Cardiac muscle cell (in vitro differentiated cells and primary cell): ENCODE data around the gene GOLGA8K. TPM values are rescaled to one million over a fixed set of nuclear protein-coding genes. Genes with fewer than 3 reads are reported as not detected.
"Not testable (repeated sequence)": the region's sequence is repeated elsewhere in the genome, so short reads cannot be mapped to it uniquely, and the experiment has no call there.

Experiments used
- DNase-seq, 2 donors: peaks; one replicate each; pipeline versions ENCODE4 v3.0.0 to v3.0.0-alpha.2; 2010 to 2017; ENCODE audit warnings: low read depth in 1 of 2, low spot score in 1 of 2
- H3K27ac ChIP-seq: fragments of 200-600 bp; sonication (generic); 2 replicates; pipeline ENCODE4 v1.5.1; 2016
- H3K27me3 ChIP-seq: fragments of 200-600 bp; sonication (generic); 2 replicates; pipeline ENCODE4 v1.6.0; 2016; ENCODE audit warnings: control low read depth
- H3K36me3 ChIP-seq: fragments of 200-600 bp; sonication (generic); 2 replicates; pipeline ENCODE4 v1.5.1; 2016; ENCODE audit warnings: control low read depth
- H3K4me1 ChIP-seq: fragments of 200-600 bp; sonication (generic); 2 replicates; pipeline ENCODE4 v1.8.1; 2017; ENCODE audit warnings: low read depth, mild to moderate bottlenecking, mixed run types
- H3K4me3 ChIP-seq: fragments of 200-600 bp; sonication (generic); 2 replicates; pipeline ENCODE4 v1.5.1; 2016; ENCODE audit warnings: mild to moderate bottlenecking
- H3K9me3 ChIP-seq: fragments of 200-600 bp; sonication (generic); 2 replicates; pipeline ENCODE4 v1.5.1; 2017; ENCODE audit warnings: low read depth, mild to moderate bottlenecking, control low read depth
- polyA plus RNA-seq: library from polyadenylated mRNA; unstranded; fragments of >200 nt; fragmentation: Nextera tagmentation; extraction: Ambion mirVana; gene quantifications from 2 replicates; pipeline ENCODE4 v1.2.1, GENCODE V29; 2016
- total RNA-seq: library from RNA; depleted of rRNA; stranded (reverse); fragments of >200 nt; gene quantifications from 2 replicates; pipeline ENCODE4 v1.2.3, GENCODE V29; 2016

Gene GOLGA8K
- total and polyA plus RNA-seq, 2 experiments from 2014 or later = 0.28 to 1.3 TPM

DNA sequence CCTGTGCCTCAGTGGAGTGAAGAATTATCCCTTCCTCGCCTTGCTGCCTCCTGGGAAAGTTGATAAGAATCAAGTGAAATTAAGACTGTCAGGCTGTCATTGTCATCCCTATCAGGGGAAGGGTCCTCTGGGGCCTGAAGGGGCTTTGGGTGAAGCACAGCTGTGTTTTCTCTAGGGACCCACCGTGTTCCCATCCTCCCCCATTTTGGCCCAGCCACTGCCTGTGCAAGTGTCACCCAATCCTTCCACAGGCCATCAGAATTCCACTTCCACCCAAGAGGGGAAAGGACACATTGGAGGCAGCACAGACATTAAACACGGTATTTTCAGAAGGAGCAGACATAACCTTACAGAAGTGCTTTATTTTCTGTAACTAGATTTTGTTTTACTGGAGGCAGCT, 59.2 kb downstream of the GOLGA8K start:
- not testable (repeated sequence) for H3K27me3 ChIP-seq, H3K27ac ChIP-seq, H3K4me3 ChIP-seq, H3K4me1 ChIP-seq, DNase-seq, H3K9me3 ChIP-seq, H3K36me3 ChIP-seq

Other genes starting within 250 kb of the GOLGA8K start
- 1.4 and 6.5 TPM in 2 replicates for gene GOLGA8O, start 52.3 kb upstream of the GOLGA8K start, total RNA-seq
- gene GOLGA8O, start 52.3 kb upstream of the GOLGA8K start, polyA plus RNA-seq = not detected in 2 replicates
- 1.7 and 4.9 TPM in 2 replicates for gene GOLGA8N, start 190.2 kb upstream of the GOLGA8K start, total RNA-seq
- gene GOLGA8N, start 190.2 kb upstream of the GOLGA8K start, polyA plus RNA-seq = 0.68 and 1.5 TPM in 2 replicates
- gene ARHGAP11A, start 212.2 kb upstream of the GOLGA8K start, total RNA-seq = 5.0 and 44.6 TPM in 2 replicates
- 5.1 and 38.8 TPM in 2 replicates for gene ARHGAP11A, start 212.2 kb upstream of the GOLGA8K start, polyA plus RNA-seq
- gene SCG5, start 238.4 kb upstream of the GOLGA8K start, total RNA-seq = 9.0 and 14.4 TPM in 2 replicates
- 15.5 and 20.2 TPM in 2 replicates for gene SCG5, start 238.4 kb upstream of the GOLGA8K start, polyA plus RNA-seq